Inferior parietal cortex (tissue), 1 donor: ENCODE data around the gene CCDC88B.
"Not testable (repeated sequence)": the region's sequence is repeated elsewhere in the genome, so short reads cannot be mapped to it uniquely, and the experiment has no call there.

Source experiments
- DNase-seq: peaks from one replicate; pipeline ENCODE4 v3.0.0-alpha.2; 2016; ENCODE audit errors: extremely low spot score

Gene CCDC88B

DNA sequence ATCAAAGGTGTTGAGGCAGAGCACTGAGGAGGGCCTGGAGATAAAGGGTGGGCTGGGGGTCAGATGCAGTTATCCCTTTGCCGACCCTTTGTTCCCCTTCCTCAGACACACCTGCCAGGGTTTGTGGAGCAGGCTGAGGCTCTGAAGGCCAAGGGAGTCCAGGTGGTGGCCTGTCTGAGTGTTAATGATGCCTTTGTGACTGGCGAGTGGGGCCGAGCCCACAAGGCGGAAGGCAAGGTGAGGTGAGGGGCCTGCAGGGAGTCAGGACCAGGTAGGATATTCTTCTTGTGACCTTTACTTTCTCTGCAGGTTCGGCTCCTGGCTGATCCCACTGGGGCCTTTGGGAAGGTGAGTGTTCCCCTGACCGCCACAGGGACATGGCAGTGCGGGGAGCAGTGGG, 19.4 kb upstream of the CCDC88B start:
- no peak for DNase-seq

GRCh38 chr11:64321026-64321425, 19.0 kb upstream of the CCDC88B start:
- no peak for DNase-seq

GRCh38 chr11:64321533-64321932, 18.5 kb upstream of the CCDC88B start:
- no peak for DNase-seq

GRCh38 chr11:64322925-64323260, 17.1 kb upstream of the CCDC88B start:
- no peak for DNase-seq

DNA sequence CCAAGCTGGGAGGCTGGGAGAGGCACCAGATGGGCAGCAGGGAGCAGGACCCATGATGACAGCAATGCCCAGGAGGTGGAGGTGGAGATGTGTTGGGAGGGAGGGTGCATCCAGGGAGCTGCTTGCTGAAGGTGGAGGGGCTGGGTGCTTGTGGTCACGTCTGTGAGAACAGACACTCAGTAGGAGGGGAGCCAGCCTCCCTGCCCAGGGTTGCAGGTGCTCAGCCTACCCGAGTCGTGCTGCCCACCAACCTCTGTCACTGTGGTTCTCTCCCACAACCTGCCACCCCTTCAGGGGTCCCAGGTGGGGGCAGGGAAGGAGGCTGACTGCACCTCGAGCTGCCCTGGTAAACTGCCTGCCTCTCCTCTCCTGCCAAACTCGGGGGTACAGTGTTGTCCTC, 16.6 kb upstream of the CCDC88B start:
- DNase-seq: no peak

- not testable (repeated sequence) for DNase-seq
These were observed 16.0 kb upstream of the CCDC88B start for GRCh38 chr11:64323984-64324383.

GRCh38 chr11:64324692-64325469, 15.1 kb upstream of the CCDC88B start:
- DNase-seq: no peak

DNA sequence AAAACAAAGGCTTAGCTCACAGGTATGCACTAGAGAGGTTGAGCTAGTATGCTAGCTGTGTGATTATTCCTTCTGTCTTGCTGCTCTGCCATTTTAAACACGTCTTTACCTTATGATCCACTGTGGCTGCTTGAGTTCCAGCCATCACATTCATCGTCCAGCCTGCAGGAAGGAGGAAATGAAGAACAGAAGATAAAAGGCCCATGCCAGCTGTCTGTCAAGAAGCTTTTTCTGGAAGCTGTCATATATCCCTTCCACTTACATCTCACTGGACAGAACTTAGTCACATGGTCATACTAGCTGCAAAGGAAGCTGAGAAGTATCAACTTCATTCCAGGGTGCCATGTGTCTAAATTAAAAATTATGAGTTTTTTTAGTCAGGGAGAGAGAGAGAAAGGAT, 12.6 kb upstream of the CCDC88B start:
- DNase-seq: no peak

DNA sequence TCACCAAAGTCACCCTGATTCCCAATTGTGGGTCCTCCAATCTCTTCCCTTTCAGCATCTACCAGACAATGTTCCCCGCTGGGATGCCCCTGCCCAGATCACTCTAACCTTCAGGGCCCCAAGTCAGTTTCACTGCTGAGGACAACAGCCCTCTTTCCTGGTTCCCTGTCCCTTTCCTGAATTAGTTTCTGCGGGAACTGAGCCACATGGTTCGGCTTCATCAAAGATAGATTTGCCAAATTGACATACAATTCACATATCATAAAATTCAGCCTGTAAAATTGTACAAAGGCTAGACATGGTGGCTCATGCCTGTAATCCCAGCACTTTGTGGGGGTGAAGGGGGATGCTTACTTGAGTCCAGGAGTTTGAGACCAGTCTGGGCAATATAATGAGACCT, 12.0 kb upstream of the CCDC88B start:
- DNase-seq: no peak

DNA sequence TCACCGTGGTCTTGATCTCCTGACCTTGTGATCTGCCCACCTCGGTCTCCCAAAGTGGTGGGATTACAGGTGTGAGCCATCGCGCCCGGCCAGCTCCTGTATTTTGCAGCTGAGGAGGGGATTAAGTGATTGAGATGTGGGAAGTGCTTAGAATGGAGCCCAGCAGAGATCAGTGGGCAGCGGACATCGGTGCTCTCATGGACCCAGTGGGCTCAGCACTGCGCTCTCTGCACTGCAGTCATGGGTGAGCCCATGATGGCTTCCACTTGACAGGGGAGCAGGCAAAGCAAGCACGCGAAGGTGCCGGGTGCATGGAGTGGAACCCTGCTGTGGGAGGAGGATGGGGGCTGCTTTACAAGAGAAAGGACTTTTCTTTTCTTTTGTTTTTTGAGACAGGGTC, 9.1 kb upstream of the CCDC88B start:
- DNase-seq: no peak

DNA sequence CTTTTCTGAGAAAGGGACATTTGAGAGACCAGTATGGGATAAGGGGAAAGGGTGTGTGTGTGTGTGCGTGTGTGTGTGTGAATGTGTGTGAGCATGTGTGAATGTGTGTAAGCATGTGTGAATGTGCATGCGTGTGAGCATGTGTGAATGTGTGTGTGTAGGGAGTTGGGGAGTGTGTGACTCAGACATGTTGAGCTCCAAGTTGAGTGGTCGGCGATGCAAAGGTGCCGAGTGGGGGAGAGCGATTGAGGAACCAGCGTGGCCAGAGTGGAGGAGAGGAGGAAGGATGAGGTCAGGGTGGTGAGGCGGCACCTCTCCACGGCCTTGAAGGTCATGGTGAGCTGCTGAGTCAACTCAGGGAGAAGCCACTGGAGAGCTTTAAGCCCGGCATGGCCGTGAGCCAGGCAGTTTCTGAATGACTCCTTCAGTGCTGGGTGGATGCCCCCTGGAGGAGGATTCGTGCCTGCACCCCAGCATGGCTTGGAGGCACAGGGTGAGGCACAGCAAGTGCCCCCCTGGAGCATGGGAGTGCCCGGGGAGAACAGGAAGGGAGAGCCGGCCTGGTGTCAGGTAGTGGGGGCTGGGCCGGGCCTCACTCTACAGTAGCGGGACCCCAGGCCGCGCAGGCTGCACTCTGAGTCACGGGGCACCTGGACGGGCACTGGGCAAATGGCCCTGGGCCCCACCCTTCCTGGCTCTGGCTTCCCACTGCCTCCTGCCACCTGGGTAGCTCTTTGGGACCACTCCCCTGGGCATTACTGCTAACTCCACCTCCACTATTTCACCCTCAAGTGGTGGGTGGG, 8.2 kb upstream of the CCDC88B start:
- peak; percentile 20 for DNase-seq

GRCh38 chr11:64333556-64333955, 6.4 kb upstream of the CCDC88B start:
- no peak for DNase-seq

DNA sequence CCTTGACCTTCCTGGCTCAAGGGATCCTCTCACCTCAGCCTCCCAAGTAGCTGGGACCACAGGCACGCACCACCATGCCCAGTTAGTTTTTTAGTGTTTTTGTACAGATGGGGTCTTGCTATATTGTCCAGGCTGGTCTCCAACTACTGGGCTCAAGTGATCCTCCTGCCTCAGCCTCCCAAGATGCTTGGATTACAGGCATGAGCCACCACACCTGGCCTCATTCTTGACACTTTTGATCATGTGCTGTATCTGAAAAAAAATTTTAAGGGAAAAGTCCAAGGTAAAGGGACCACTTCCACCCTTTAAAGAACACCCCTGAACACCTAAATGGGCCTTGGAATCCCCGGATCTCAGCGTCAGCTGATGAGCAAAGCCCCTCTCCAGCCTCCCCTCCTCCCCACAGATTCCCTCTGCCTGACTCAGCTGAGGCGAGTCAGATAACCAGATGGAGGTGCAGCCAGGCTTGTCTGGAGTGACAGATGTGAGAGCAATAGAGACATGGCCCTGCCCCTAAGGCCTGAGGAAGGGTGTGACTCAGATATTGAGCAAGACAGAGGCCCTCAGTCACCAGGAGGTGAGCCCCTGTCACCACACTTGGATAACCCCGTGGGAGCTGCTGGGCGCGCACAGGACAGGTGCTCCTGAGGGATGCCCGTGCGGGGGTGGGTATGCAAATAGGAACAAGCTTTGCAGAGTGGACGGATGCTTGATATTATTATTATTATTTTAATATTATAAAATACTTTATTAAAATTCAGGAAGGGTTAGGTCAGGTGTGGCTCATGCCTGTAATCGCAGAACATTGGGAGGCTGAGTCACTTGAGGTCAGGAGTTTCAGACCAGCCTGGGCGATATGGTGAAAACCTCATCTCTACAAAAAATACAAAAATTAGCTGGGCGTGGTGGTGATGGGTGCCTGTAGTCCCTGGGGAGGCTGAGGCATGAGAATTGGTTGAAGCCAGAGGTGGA, 5.0 kb upstream of the CCDC88B start:
- peak; percentile 47 for DNase-seq

- DNase-seq: no peak
These were observed 2.3 kb upstream of the CCDC88B start for GRCh38 chr11:64337538-64338249.

- DNase-seq: no peak
These were observed 1.3 kb upstream of the CCDC88B start for GRCh38 chr11:64338716-64339115.

- DNase-seq: no peak
These were observed 718 bp upstream of the CCDC88B start for GRCh38 chr11:64339286-64339685.

DNA sequence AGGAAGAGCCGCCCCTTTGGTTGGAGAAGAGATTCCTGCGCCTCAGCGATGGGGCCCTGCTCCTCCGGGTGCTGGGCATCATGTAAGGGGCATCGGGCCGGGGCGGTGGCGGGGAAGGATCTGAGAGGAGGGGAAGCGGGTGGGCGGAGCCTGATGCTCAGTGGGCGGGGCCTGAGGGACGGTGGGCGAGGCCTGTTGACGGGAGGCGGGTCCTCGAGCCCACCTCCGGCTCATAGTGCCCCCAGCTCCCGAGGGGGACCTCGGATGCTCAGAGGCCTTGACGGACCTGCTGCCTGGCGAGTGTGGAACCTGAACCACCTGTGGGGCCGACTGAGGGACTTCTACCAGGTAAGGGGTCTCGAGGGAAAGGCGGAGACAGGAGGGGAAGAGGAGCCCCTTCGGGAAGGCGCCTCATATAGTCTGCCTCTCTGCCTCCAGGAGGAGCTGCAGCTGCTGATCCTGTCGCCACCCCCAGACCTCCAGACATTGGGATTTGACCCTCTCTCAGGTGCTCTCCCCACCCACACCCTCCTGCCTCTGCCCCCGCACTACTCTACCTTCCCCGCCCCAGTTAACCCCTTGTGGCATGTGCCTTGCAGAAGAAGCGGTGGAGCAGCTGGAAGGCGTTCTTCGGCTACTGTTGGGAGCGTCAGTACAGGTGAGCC, 799 bp downstream of the CCDC88B start:
- DNase-seq: no peak

- no peak for DNase-seq
These were observed 1.4 kb downstream of the CCDC88B start for GRCh38 chr11:64341429-64341828.

- DNase-seq: peak; percentile 45
These were observed 2.1 kb downstream of the CCDC88B start for GRCh38 chr11:64341851-64342791.
